HepG2 (cell line): ENCODE measurements around the gene AK4. TPM values are rescaled to one million over a fixed set of nuclear protein-coding genes. Genes with fewer than 3 reads are reported as not detected.

Experiments used
- ATAC-seq: fragments of 200-7000 bp; cut with Tn5 transposase; 3 replicates; pipeline ENCODE4 v1.9.1; 2020; ENCODE audit warnings: mild to moderate bottlenecking, moderate library complexity
- BruUV-seq: library from RNA; stranded (reverse); fragments of 400-500 nt; replicated peaks from 2 replicates; lab custom pipeline; 2021; lab: Mats Ljungman, UMichigan
- CTCF ChIA-PET: fragments of 300-600 bp; formaldehyde crosslinking; extraction: SDS; loops from one replicate; lab custom pipeline; 2021; ENCODE audit warnings: low total read pairs, inconsistent platforms, low intra/inter-chr PET ratio; lab: Yijun Ruan, JAX
- POLR2A ChIA-PET: fragments of 350-600 bp; sonication (Branson Sonifier 250); formaldehyde crosslinking; loops from one replicate; lab custom pipeline; 2020; ENCODE audit warnings: antibody characterized with exemption, inconsistent platforms; lab: Yijun Ruan, JAX
- DNase-seq: peaks from one replicate; pipeline ENCODE4 v3.0.0-alpha.2; 2015; ENCODE audit warnings: low spot score
- FAIRE-seq: peaks from 3 replicates; lab custom pipeline; 2011; peaks lifted over from hg19 to GRCh38; lab: Jason Lieb, UNC
- H2AFZ ChIP-seq: one replicate; pipeline ENCODE4 v1.6.1; 2011; ENCODE audit warnings: low read length, inconsistent platforms
- H3K27ac ChIP-seq: fragments of 300-600 bp; 3 replicates; pipeline ENCODE4 v1.8.0; 2011; ENCODE audit warnings: mixed run types, mild to moderate bottlenecking, mixed read lengths, low read length, inconsistent platforms; ENCODE audit not compliant: insufficient read depth; ENCODE audit errors: extremely low read length
- H3K27me3 ChIP-seq, 2 experiments: fragments of 200-600 bp in 1 of 2; 2 replicates in 1 of 2; 3 replicates in 1 of 2; pipeline versions ENCODE4 v1.6.0 to v1.8.0; 2011; ENCODE audit warnings: low read length in 2 of 2, mild to moderate bottlenecking in 2 of 2, moderate library complexity in 2 of 2, inconsistent platforms in 1 of 2; ENCODE audit not compliant: insufficient read depth in 2 of 2, control insufficient read depth in 1 of 2
- H3K36me3 ChIP-seq, 2 experiments: fragments of 200-600 bp in 1 of 2; replicated peaks in 1 of 2; 2 replicates in 1 of 2; 3 replicates in 1 of 2; pipeline versions ENCODE4 v1.5.1 to v1.8.0; 2011; ENCODE audit warnings: low read length in 2 of 2, inconsistent platforms in 1 of 2; ENCODE audit not compliant: insufficient read depth in 2 of 2, control insufficient read depth in 1 of 2
- H3K4me1 ChIP-seq: 2 replicates; pipeline ENCODE4 v1.5.1; 2012; ENCODE audit warnings: low read length, inconsistent platforms; ENCODE audit not compliant: insufficient read depth
- H3K4me2 ChIP-seq: 2 replicates; pipeline ENCODE4 v1.6.0; 2011; ENCODE audit warnings: low read depth, low read length, inconsistent platforms
- H3K4me3 ChIP-seq, 3 experiments: fragments of 200-600 bp in 1 of 3; sonication (generic), shearing (Covaris generic) in 1 of 3; replicated peaks in 1 of 3; 2 replicates each; pipeline ENCODE4 v1.5.1; 2011 to 2016; ENCODE audit warnings: low read length in 3 of 3, inconsistent platforms in 2 of 3, low read depth in 2 of 3, mild to moderate bottlenecking in 2 of 3, control low read depth in 1 of 3, mixed read lengths in 1 of 3; ENCODE audit not compliant: insufficient read depth in 1 of 3
- H3K79me2 ChIP-seq: one replicate; pipeline ENCODE4 v1.6.1; 2011; ENCODE audit warnings: low read length, inconsistent platforms; ENCODE audit not compliant: insufficient read depth
- H3K9ac ChIP-seq: 2 replicates; pipeline ENCODE4 v1.6.0; 2011; ENCODE audit warnings: mild to moderate bottlenecking, low read depth, low read length, inconsistent platforms; ENCODE audit not compliant: insufficient read depth
- H3K9me3 ChIP-seq: 2 replicates; pipeline ENCODE4 v1.5.1; 2012; ENCODE audit warnings: mild to moderate bottlenecking, low read length
- H4K20me1 ChIP-seq: 2 replicates; pipeline ENCODE4 v1.6.0; 2011; ENCODE audit warnings: inconsistent platforms, mild to moderate bottlenecking, low read length, moderate library complexity; ENCODE audit not compliant: insufficient read depth
- AKAP8 ChIP-seq: sonication (generic); formaldehyde crosslinking; IDR thresholded peaks from 2 replicates; pipeline ENCODE4 v1.5.1; 2020; ENCODE audit warnings: mild to moderate bottlenecking, missing genetic modification reagents
- FOXJ3 ChIP-seq: sonication (generic); formaldehyde crosslinking; IDR thresholded peaks from 2 replicates; pipeline ENCODE4 v1.4.0; 2020; ENCODE audit warnings: missing genetic modification reagents, mild to moderate bottlenecking, borderline replicate concordance
- KDM3A ChIP-seq: IDR thresholded peaks from 2 replicates; pipeline ENCODE4 v1.6.1; 2018; ENCODE audit warnings: low read depth, missing compliant biosample characterization
- MLLT10 ChIP-seq: sonication (generic); formaldehyde crosslinking; IDR thresholded peaks from 2 replicates; pipeline ENCODE4 v1.4.0; 2020; ENCODE audit warnings: missing genetic modification reagents
- MTA3 ChIP-seq: sonication (generic); formaldehyde crosslinking; IDR thresholded peaks from 2 replicates; pipeline ENCODE4 v1.4.0; 2020; ENCODE audit warnings: missing genetic modification reagents
- PHF20 ChIP-seq: sonication (generic); formaldehyde crosslinking; IDR thresholded peaks from 2 replicates; pipeline ENCODE4 v1.5.0; 2020; ENCODE audit warnings: mild to moderate bottlenecking, missing genetic modification reagents
- POLR2AphosphoS5 ChIP-seq: IDR thresholded peaks from 2 replicates; pipeline ENCODE4 v1.6.1; 2012; ENCODE audit warnings: low read depth, low read length
- RAD51 ChIP-seq: fragments of 450-650 bp; IDR thresholded peaks from 2 replicates; pipeline ENCODE4 v1.6.1; 2016; ENCODE audit warnings: borderline replicate concordance
- RBFOX2 ChIP-seq: fragments of 200-400 bp; formaldehyde crosslinking; IDR thresholded peaks from 2 replicates; pipeline ENCODE4 v1.6.1; 2017; ENCODE audit warnings: low read depth, mild to moderate bottlenecking, low read length
- RBM22 ChIP-seq: fragments of 200-400 bp; formaldehyde crosslinking; optimal IDR thresholded peaks from 2 replicates; pipeline ENCODE3; 2017; ENCODE audit warnings: mild to moderate bottlenecking, low read length, moderate library complexity
- SP2 ChIP-seq: sonication (generic); formaldehyde crosslinking; IDR thresholded peaks from 2 replicates; pipeline ENCODE4 v1.5.1; 2020; ENCODE audit warnings: mild to moderate bottlenecking, missing genetic modification reagents
- TEAD3 ChIP-seq: optimal IDR thresholded peaks from 2 replicates; pipeline ENCODE3; 2016; ENCODE audit warnings: borderline replicate concordance
- THRA ChIP-seq: sonication (generic); formaldehyde crosslinking; IDR thresholded peaks from 2 replicates; pipeline ENCODE4 v1.4.0; 2020; ENCODE audit warnings: missing genetic modification reagents, borderline replicate concordance
- ZBTB43 ChIP-seq: sonication (generic); formaldehyde crosslinking; conservative IDR thresholded peaks from 2 replicates; pipeline ENCODE4 v1.4.0; 2020; ENCODE audit warnings: missing genetic modification reagents
- ZNF225 ChIP-seq: sonication (generic); formaldehyde crosslinking; IDR thresholded peaks from 2 replicates; pipeline ENCODE4 v1.4.0; 2020; ENCODE audit warnings: mild to moderate bottlenecking, missing genetic modification reagents
- ZNF7 ChIP-seq: IDR thresholded peaks from 2 replicates; pipeline ENCODE4 v1.6.1; 2016; ENCODE audit warnings: missing biosample characterization, missing genetic modification reagents
- WGBS: methylation state at CpG from one replicate; pipeline ENCODE4 v1.1.6; 2017; ENCODE audit warnings: low lambda C conversion rate; 5-methylcytosine and 5-hydroxymethylcytosine counted together
- in situ Hi-C: cut with HindIII; loops from 2 replicates; pipeline ENCODE4 v1.10.0; 2017; ENCODE audit warnings: low pct_unique_long_range_greater_than_20kb; ENCODE audit not compliant: extremely low pct_ligation_motif_present
- intact Hi-C: fragments of 100-400 bp; cut with micrococcal nuclease; formaldehyde crosslinking; loops from one replicate; pipeline ENCODE4 v1.10.0; 2022; ENCODE audit not compliant: unreplicated experiment
- polyA plus RNA-seq, 8 experiments: library from polyadenylated mRNA; depleted of rRNA in 3 of 8; stranded (reverse) in 7 of 8; unstranded in 1 of 8; fragments of >200 nt; fragmentation: Illumina TruSeq in 4 of 8; extraction: Trizol in 4 of 8; gene quantifications; 2 replicates each; pipeline versions ENCODE4 v1.2.1 to v1.2.3, GENCODE V29; 2011 to 2016; ENCODE audit warnings: low read depth in 4 of 8, missing spikeins in 1 of 8, mixed read lengths in 1 of 8; ENCODE audit not compliant: insufficient read depth in 1 of 8
- total RNA-seq, 5 experiments: library from RNA; depleted of rRNA; stranded (reverse); fragments of >200 nt; fragmentation: Illumina TruSeq; extraction: Trizol; gene quantifications; 2 replicates each; pipeline ENCODE4 v1.2.3, GENCODE V29; 2016; ENCODE audit warnings: low read depth in 1 of 5

AK4 gene
- total and polyA plus RNA-seq, 2 of the 13 experiments (the other 11 are each of a cell fraction or from before 2014, with no cell fraction given): 110 to 160 TPM

DNA sequence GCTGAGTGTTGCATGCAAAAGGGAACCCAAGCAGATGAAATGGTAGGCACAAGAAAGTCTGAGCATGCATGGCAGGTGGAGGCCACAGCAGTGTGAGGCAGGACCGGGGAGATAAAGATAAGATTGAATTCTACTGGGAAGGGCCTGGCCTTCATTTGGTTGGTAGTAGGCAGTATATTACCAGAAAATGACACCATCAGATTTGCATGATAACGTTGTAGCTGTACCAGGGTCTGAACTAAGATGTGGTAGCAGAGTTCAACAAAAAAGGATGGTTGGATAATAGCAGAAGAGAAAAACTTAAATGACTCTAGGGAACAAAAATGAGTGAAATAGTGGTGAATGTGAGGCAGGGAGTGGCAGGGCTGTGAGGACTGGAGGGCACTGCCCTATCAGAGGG lies 85.8 kb downstream of the AK4 start:
- CTCF ChIA-PET: no interaction called here

More for the DNA sequence above, 85.8 kb downstream of the AK4 start:
- peaks cover 20% of the 10 kb centered on the region for H3K4me1 ChIP-seq
- no peak overlapping the region for H3K27ac ChIP-seq
- H3K9me3 ChIP-seq: peaks cover 14% of the 10 kb centered on the region
- H4K20me1 ChIP-seq: no peaks in the 10 kb centered on the region
- peaks cover 2 to 5% of the 10 kb centered on the region in 2 experiments; a peak in 2 of 5 replicates for H3K36me3 ChIP-seq
- BruUV-seq: no TSS peak
- no peak for DNase-seq
- FAIRE-seq: no peak
- H3K9ac ChIP-seq: no peak overlapping the region
- in situ Hi-C loops (no loop called here), intact Hi-C loops (no loop called here)
- no peak overlapping the region for H3K4me2 ChIP-seq
- POLR2A ChIA-PET: no interaction called here
- H2AFZ ChIP-seq: no peak overlapping the region
- no peaks in the 10 kb centered on the region for H3K79me2 ChIP-seq
- WGBS: 92% methylated on average over 2 of the region's 2 CpGs
- H3K27me3 ChIP-seq: no peaks in the 10 kb centered on the region
- TF ChIP-seq RAD51 (no peak), MTA3 (CRISPR knock-in tag) (no peak), PHF20 (CRISPR knock-in tag) (no peak), ZNF7 (CRISPR knock-in tag) (no peak), RBM22 (peak; percentile 19), AKAP8 (no peak), FOXJ3 (no peak), ZNF225 (CRISPR knock-in tag) (no peak), RBFOX2 (no peak), THRA (CRISPR knock-in tag) (no peak), SP2 (CRISPR knock-in tag) (no peak), KDM3A (CRISPR knock-in tag) (no peak), TEAD3 (CRISPR knock-in tag) (no peak), ZBTB43 (CRISPR knock-in tag) (no peak), POLR2AphosphoS5 (0 out of 2 replicates have a peak, but pooled peaks have one; percentile 20), MLLT10 (CRISPR knock-in tag) (no peak)
- TF ChIP-seq, all 625 proteins: peak for 2
- ATAC-seq: peak; percentile 39; the same call in 2 of the 3 replicates
- no peak overlapping the region for H3K4me3 ChIP-seq
